HepG2 (cell line): ENCODE results near the gene SMCO4. TPM values are rescaled to one million over a fixed set of nuclear protein-coding genes. Genes with fewer than 3 reads are reported as not detected.

Experiments used
- AKNA ChIP-seq: sonication (generic); formaldehyde crosslinking; IDR thresholded peaks from 2 replicates; pipeline ENCODE4 v1.4.0; 2020; ENCODE audit warnings: missing genetic modification reagents, borderline replicate concordance
- ARID4A ChIP-seq: sonication (generic); formaldehyde crosslinking; IDR thresholded peaks from 2 replicates; pipeline ENCODE4 v1.5.0; 2020; ENCODE audit warnings: mild to moderate bottlenecking, missing genetic modification reagents, borderline replicate concordance
- DMAP1 ChIP-seq: IDR thresholded peaks from 2 replicates; pipeline ENCODE4 v1.6.1; 2016
- FOSL2 ChIP-seq: sonication (generic); formaldehyde crosslinking; IDR thresholded peaks from 2 replicates; pipeline ENCODE4 v1.4.0; 2020; ENCODE audit warnings: missing genetic modification reagents
- JUNB ChIP-seq: sonication (generic); formaldehyde crosslinking; IDR thresholded peaks from 2 replicates; pipeline ENCODE4 v1.8.0; 2022; ENCODE audit warnings: missing genetic modification reagents, mild to moderate bottlenecking, borderline replicate concordance
- MEIS1 ChIP-seq: sonication (generic); formaldehyde crosslinking; IDR thresholded peaks from 2 replicates; pipeline ENCODE4 v1.9.0; 2021; ENCODE audit warnings: mild to moderate bottlenecking, missing genetic modification reagents, moderate library complexity, borderline replicate concordance
- NR2F6 ChIP-seq, 2 experiments: IDR thresholded peaks; 2 replicates each; pipeline ENCODE4 v1.6.1; 2016; ENCODE audit warnings: antibody characterized with exemption in 1 of 2, mild to moderate bottlenecking in 1 of 2
- PHF21A ChIP-seq: sonication (generic); formaldehyde crosslinking; IDR thresholded peaks from 2 replicates; pipeline ENCODE4 v1.5.0; 2020; ENCODE audit warnings: mild to moderate bottlenecking, missing genetic modification reagents
- SAP130 ChIP-seq: IDR thresholded peaks from 2 replicates; pipeline ENCODE4 v1.6.1; 2016; ENCODE audit warnings: low read depth
- SP5 ChIP-seq: IDR thresholded peaks from 2 replicates; pipeline ENCODE4 v1.6.1; 2016; ENCODE audit warnings: low read depth, borderline replicate concordance
- USF2 ChIP-seq, 2 experiments: sonication (generic) in 1 of 2; formaldehyde crosslinking in 1 of 2; IDR thresholded peaks; 2 replicates each; pipeline versions ENCODE4 v1.5.1 to v1.6.1; 2011 to 2020; ENCODE audit warnings: borderline replicate concordance in 1 of 2, low read depth in 1 of 2, low read length in 1 of 2, mild to moderate bottlenecking in 1 of 2, missing genetic modification reagents in 1 of 2, moderate library complexity in 1 of 2
- ZNF329 ChIP-seq: sonication (generic); formaldehyde crosslinking; IDR thresholded peaks from 2 replicates; pipeline ENCODE4 v1.9.0; 2021; ENCODE audit warnings: low read depth, mild to moderate bottlenecking, missing genetic modification reagents
- ZNF362 ChIP-seq: sonication (generic); formaldehyde crosslinking; IDR thresholded peaks from 2 replicates; pipeline ENCODE4 v1.4.0; 2020; ENCODE audit warnings: missing genetic modification reagents, mild to moderate bottlenecking, borderline replicate concordance
- ZNF543 ChIP-seq: sonication (generic); formaldehyde crosslinking; IDR thresholded peaks from 2 replicates; pipeline ENCODE4 v1.4.0; 2020; ENCODE audit warnings: mild to moderate bottlenecking, missing genetic modification reagents
- polyA plus RNA-seq, 8 experiments: library from polyadenylated mRNA; depleted of rRNA in 3 of 8; stranded (reverse) in 7 of 8; unstranded in 1 of 8; fragments of >200 nt; fragmentation: Illumina TruSeq in 4 of 8; extraction: Trizol in 4 of 8; gene quantifications; 2 replicates each; pipeline versions ENCODE4 v1.2.1 to v1.2.3, GENCODE V29; 2011 to 2016; ENCODE audit warnings: low read depth in 4 of 8, missing spikeins in 1 of 8, mixed read lengths in 1 of 8; ENCODE audit not compliant: insufficient read depth in 1 of 8
- total RNA-seq, 5 experiments: library from RNA; depleted of rRNA; stranded (reverse); fragments of >200 nt; fragmentation: Illumina TruSeq; extraction: Trizol; gene quantifications; 2 replicates each; pipeline ENCODE4 v1.2.3, GENCODE V29; 2016; ENCODE audit warnings: low read depth in 1 of 5

The SMCO4 gene
- total and polyA plus RNA-seq, 2 of the 13 experiments (the other 11 are each of a cell fraction or from before 2014, with no cell fraction given), result 10.6 to 28.5 TPM

GRCh38 chr11:93541884-93542810 lies 1.0 kb downstream of the SMCO4 start (continued):
- 0 out of 2 replicates have a peak, but pooled peaks have one; percentile 11 for TF ChIP-seq USF2 (IDR thresholded peaks at IDR 0.05; ENCODE audit: low read depth, low read length)
- TF ChIP-seq USF2 (CRISPR knock-in tag; IDR thresholded peaks at IDR 0.05; ENCODE audit: borderline replicate concordance), result no peak
- TF ChIP-seq DMAP1 (CRISPR knock-in tag), result peak; percentile 33
- 0 out of 2 replicates have a peak, but pooled peaks have one; percentile 25 for TF ChIP-seq AKNA (CRISPR knock-in tag)
- peak; percentile 31; the same call in 1 of the 2 replicates for TF ChIP-seq ARID4A (CRISPR knock-in tag)
- peak; percentile 89 for TF ChIP-seq ZNF362
- peak; percentile 63; the same call in 1 of the 2 replicates for TF ChIP-seq JUNB
- no peak for TF ChIP-seq MEIS1 (CRISPR knock-in tag)
- no peak for TF ChIP-seq SP5 (CRISPR knock-in tag)
- no peak for TF ChIP-seq ZNF543 (CRISPR knock-in tag)
- TF ChIP-seq PHF21A (CRISPR knock-in tag), result peak; percentile 48; the same call in 1 of the 2 replicates
- TF ChIP-seq NR2F6 (IDR thresholded peaks at IDR 0.05), result 0 out of 2 replicates have a peak, but pooled peaks have one; percentile 18
- TF ChIP-seq NR2F6 (CRISPR knock-in tag; IDR thresholded peaks at IDR 0.05), result no peak
- TF ChIP-seq FOSL2 (CRISPR knock-in tag), result peak; percentile 90
- no peak for TF ChIP-seq ZNF329 (CRISPR knock-in tag)
- TF ChIP-seq SAP130 (CRISPR knock-in tag), result peak; percentile 38; the same call in 1 of the 2 replicates
